ENCODE measurements around the gene DNAAF1.
"Not testable (repeated sequence)": the region's sequence is repeated elsewhere in the genome, so short reads cannot be mapped to it uniquely, and the experiment has no call there.

DNAAF1 gene

GRCh38 chr16:84199861-84200260 lies 54.8 kb downstream of the DNAAF1 start:
- Histone ChIP-seq H3K4me3 (ENCODE audit: low read depth in 1 of 2, low read length in 2 of 2) (no peak overlapping the region), H3K27me3 (ENCODE audit: insufficient read depth, low read length, poor library complexity) (no peaks in the 10 kb centered on the region), H3K9me3 (ENCODE audit: insufficient read depth, low read length, severe bottlenecking) (no peaks in the 10 kb centered on the region), H3K4me2 (ENCODE audit: insufficient read depth, low read length) (no peak overlapping the region), H3K4me1 (ENCODE audit: insufficient read depth, low read length) (peaks cover 5% of the 10 kb centered on the region), H3K36me3 (ENCODE audit: insufficient read depth, low read length) (no peaks in the 10 kb centered on the region), H3K9ac (ENCODE audit: low read depth, low read length) (no peak overlapping the region), H4K20me1 (ENCODE audit: insufficient read depth, low read length) (peaks cover 5% of the 10 kb centered on the region; the same call in 1 of the 2 replicates), H2AFZ (ENCODE audit: low read depth, low read length) (no peak overlapping the region), H3K27ac (ENCODE audit: low read length) (no peak overlapping the region), H3K79me2 (ENCODE audit: insufficient read depth, low read length) (no peaks in the 10 kb centered on the region)
- TF ChIP-seq, protein P1, sequence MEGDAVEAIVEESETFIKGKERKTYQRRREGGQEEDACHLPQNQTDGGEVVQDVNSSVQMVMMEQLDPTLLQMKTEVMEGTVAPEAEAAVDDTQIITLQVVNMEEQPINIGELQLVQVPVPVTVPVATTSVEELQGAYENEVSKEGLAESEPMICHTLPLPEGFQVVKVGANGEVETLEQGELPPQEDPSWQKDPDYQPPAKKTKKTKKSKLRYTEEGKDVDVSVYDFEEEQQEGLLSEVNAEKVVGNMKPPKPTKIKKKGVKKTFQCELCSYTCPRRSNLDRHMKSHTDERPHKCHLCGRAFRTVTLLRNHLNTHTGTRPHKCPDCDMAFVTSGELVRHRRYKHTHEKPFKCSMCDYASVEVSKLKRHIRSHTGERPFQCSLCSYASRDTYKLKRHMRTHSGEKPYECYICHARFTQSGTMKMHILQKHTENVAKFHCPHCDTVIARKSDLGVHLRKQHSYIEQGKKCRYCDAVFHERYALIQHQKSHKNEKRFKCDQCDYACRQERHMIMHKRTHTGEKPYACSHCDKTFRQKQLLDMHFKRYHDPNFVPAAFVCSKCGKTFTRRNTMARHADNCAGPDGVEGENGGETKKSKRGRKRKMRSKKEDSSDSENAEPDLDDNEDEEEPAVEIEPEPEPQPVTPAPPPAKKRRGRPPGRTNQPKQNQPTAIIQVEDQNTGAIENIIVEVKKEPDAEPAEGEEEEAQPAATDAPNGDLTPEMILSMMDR (IDR thresholded peaks at IDR 0.05; ENCODE audit: borderline replicate concordance, extremely low read depth, low read length, poor library complexity, severe bottlenecking) = no peak
- TF ChIP-seq EZH2 (IDR thresholded peaks at IDR 0.05; ENCODE audit: borderline replicate concordance, low read depth, low read length, severe bottlenecking) = no peak
- ATAC-seq (ENCODE audit: insufficient read depth, low read depth) (no peak), DNase-seq (no peak)

GRCh38 chr16:84204551-84204950 lies 59.4 kb downstream of the DNAAF1 start:
- not testable (repeated sequence) for ATAC-seq (ENCODE audit: insufficient read depth, low read depth); H3K9ac ChIP-seq (ENCODE audit: low read depth, low read length); H3K27me3 ChIP-seq (ENCODE audit: insufficient read depth, low read length, poor library complexity); H3K79me2 ChIP-seq (ENCODE audit: insufficient read depth, low read length); H4K20me1 ChIP-seq (ENCODE audit: insufficient read depth, low read length); H3K4me2 ChIP-seq (ENCODE audit: insufficient read depth, low read length); H3K4me1 ChIP-seq (ENCODE audit: insufficient read depth, low read length); DNase-seq; H3K36me3 ChIP-seq (ENCODE audit: insufficient read depth, low read length); H2AFZ ChIP-seq (ENCODE audit: low read depth, low read length); H3K9me3 ChIP-seq (ENCODE audit: insufficient read depth, low read length, severe bottlenecking); H3K27ac ChIP-seq (ENCODE audit: low read length); H3K4me3 ChIP-seq (ENCODE audit: low read depth in 1 of 2, low read length in 2 of 2)

DNA sequence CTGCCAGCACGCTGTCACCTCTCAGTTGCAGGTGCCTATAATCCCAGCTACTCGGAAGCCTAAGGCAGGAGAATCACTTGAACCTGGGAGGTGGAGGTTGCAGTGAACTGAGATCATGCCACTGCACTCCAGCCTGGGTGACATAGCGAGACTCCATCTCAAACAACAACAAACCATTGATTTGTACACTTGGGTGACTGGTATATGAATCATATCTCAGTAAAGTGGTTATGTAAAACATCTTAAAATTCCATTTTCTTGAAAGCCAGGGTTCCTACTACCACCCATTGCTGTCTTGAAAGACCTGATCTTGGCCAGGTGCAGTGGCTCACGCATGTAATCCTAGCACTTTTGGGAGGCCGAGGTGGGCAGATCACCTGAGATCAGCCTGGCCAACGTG lies 60.0 kb downstream of the DNAAF1 start:
- not testable (repeated sequence) for H4K20me1 ChIP-seq (ENCODE audit: insufficient read depth, low read length); H3K9ac ChIP-seq (ENCODE audit: low read depth, low read length); DNase-seq; H3K4me3 ChIP-seq (ENCODE audit: low read depth in 1 of 2, low read length in 2 of 2); ATAC-seq (ENCODE audit: insufficient read depth, low read depth); H3K27me3 ChIP-seq (ENCODE audit: insufficient read depth, low read length, poor library complexity); H3K4me2 ChIP-seq (ENCODE audit: insufficient read depth, low read length); H3K36me3 ChIP-seq (ENCODE audit: insufficient read depth, low read length); H3K79me2 ChIP-seq (ENCODE audit: insufficient read depth, low read length); H3K27ac ChIP-seq (ENCODE audit: low read length); H3K4me1 ChIP-seq (ENCODE audit: insufficient read depth, low read length); H3K9me3 ChIP-seq (ENCODE audit: insufficient read depth, low read length, severe bottlenecking); H2AFZ ChIP-seq (ENCODE audit: low read depth, low read length)

DNA sequence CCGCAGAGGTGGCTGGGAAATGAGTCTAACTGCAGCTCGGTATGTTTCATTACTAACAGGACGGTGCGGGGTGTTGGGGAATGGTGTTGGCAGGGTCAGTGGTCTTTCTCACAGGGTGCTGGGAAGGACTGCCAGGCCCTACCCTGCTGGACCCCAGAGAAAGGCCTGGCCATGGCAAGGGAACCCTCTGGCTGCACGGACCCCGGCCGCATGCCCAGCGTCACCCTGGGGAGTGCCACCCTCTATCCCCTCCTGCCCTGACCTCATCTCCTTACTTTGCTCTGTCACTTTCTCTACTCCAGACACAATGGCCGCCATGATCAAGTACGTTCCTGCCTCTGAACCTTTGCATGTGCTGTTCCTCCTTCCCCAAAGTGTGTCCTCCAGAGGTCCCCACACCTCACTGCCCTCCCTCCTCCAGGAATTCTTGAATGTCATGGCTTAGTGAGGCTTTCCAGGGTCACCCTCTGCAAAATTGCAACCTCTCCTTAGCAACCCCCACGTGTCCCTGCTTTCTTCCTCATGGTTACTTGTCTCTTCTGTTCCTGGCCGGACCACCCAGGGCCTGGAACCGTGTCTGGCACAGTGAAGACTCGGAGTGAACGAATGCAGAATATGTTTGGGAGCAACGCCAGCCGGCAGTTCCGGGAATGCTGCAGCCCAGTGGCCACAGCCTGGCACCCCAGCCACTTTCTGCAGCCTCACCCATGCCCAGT lies 61.0 kb downstream of the DNAAF1 start:
- Histone ChIP-seq H3K27ac (ENCODE audit: low read length) (no peak overlapping the region), H3K9ac (ENCODE audit: low read depth, low read length) (no peak overlapping the region), H4K20me1 (ENCODE audit: insufficient read depth, low read length) (peaks cover 2% of the 10 kb centered on the region; the same call in 1 of the 2 replicates), H3K36me3 (ENCODE audit: insufficient read depth, low read length) (no peaks in the 10 kb centered on the region), H3K4me1 (ENCODE audit: insufficient read depth, low read length) (no peaks in the 10 kb centered on the region), H3K9me3 (ENCODE audit: insufficient read depth, low read length, severe bottlenecking) (no peaks in the 10 kb centered on the region), H3K4me2 (ENCODE audit: insufficient read depth, low read length) (no peak overlapping the region), H3K27me3 (ENCODE audit: insufficient read depth, low read length, poor library complexity) (no peaks in the 10 kb centered on the region), H2AFZ (ENCODE audit: low read depth, low read length) (no peak overlapping the region), H3K4me3 (ENCODE audit: low read depth in 1 of 2, low read length in 2 of 2) (no peak overlapping the region), H3K79me2 (ENCODE audit: insufficient read depth, low read length) (no peaks in the 10 kb centered on the region)
- TF ChIP-seq EZH2 (IDR thresholded peaks at IDR 0.05; ENCODE audit: borderline replicate concordance, low read depth, low read length, severe bottlenecking) = no peak
- TF ChIP-seq, protein P1 (IDR thresholded peaks at IDR 0.05; ENCODE audit: borderline replicate concordance, extremely low read depth, low read length, poor library complexity, severe bottlenecking) = no peak
- ATAC-seq (ENCODE audit: insufficient read depth, low read depth) (no peak), DNase-seq (no peak)
